Uterus (tissue), 4 donors: ENCODE measurements around the gene KIFC1. TPM values are rescaled to one million over a fixed set of nuclear protein-coding genes. Genes with fewer than 3 reads are reported as not detected.

ENCODE experiments used
- DNase-seq, 2 donors: peaks; one replicate each; pipeline ENCODE4 v3.0.0-alpha.2; 2019 to 2020
- H3K27ac ChIP-seq, 2 donors: fragments of 200-600 bp; sonication (generic); 1 replicate in 1 of 2; 2 replicates in 1 of 2; pipeline ENCODE4 v1.5.1; 2016 to 2018
- H3K27me3 ChIP-seq, 2 donors: fragments of 200-600 bp; sonication (generic); one replicate each; pipeline ENCODE4 v1.5.1; 2018 to 2019; ENCODE audit warnings: control low read depth in 1 of 2
- H3K36me3 ChIP-seq, 2 donors: fragments of 200-600 bp; sonication (generic); one replicate each; pipeline ENCODE4 v1.5.1; 2019; ENCODE audit warnings: control low read depth in 1 of 2
- H3K4me1 ChIP-seq, 2 donors: fragments of 200-600 bp; sonication (generic); one replicate each; pipeline ENCODE4 v1.5.1; 2018 to 2019; ENCODE audit warnings: control low read depth in 1 of 2
- H3K4me3 ChIP-seq, 2 donors: fragments of 200-600 bp; sonication (generic); 1 replicate in 1 of 2; 2 replicates in 1 of 2; pipeline ENCODE4 v1.5.1; 2018 to 2019; ENCODE audit warnings: mild to moderate bottlenecking in 1 of 2
- H3K9me3 ChIP-seq, 2 donors: fragments of 200-600 bp; sonication (generic); one replicate each; pipeline ENCODE4 v1.5.1; 2019; ENCODE audit warnings: control low read depth in 1 of 2
- CTCF ChIP-seq, 4 experiments: fragments of 200-600 bp in 2 of 4; fragments of 450-650 bp in 2 of 4; sonication (generic) in 2 of 4; IDR thresholded peaks; one replicate each; pipeline ENCODE4 v1.5.1; 2016 to 2019; ENCODE audit warnings: antibody characterized with exemption in 4 of 4, mild to moderate bottlenecking in 2 of 4, moderate library complexity in 1 of 4
- POLR2A ChIP-seq, 2 donors: fragments of 450-650 bp; IDR thresholded peaks; one replicate each; pipeline ENCODE4 v1.6.1; 2016; ENCODE audit warnings: antibody characterized with exemption in 2 of 2, mild to moderate bottlenecking in 1 of 2, moderate library complexity in 1 of 2
- intact Hi-C: fragments of 100-400 bp; cut with DNase I; formaldehyde crosslinking; loops from one replicate; pipeline ENCODE4 v1.15.1; 2023; ENCODE audit warnings: low total_unique reads
- total RNA-seq, 4 donors: library from RNA; depleted of rRNA in 3 of 4; stranded (reverse); fragments of >200 nt in 3 of 4; gene quantifications; one replicate each; pipeline versions ENCODE4 v1.1.0 to v1.2.4, GENCODE V29; 2014 to 2023
- donor health status: DM: yes; HTN: yes; CAD: no.

The KIFC1 gene
- total RNA-seq, 4 donors from 2014 or later: 1.8 to 20.0 TPM; not detected in 2

- H3K27me3 ChIP-seq: no peaks in the 10 kb centered on the region
- no peak overlapping the region for H3K4me3 ChIP-seq
- H3K9me3 ChIP-seq: no peaks in the 10 kb centered on the region
- no peak for DNase-seq
- TF ChIP-seq CTCF (IDR thresholded peaks at IDR 0.05): no peak
- TF ChIP-seq POLR2A (IDR thresholded peaks at IDR 0.05): no peak
- H3K27ac ChIP-seq: peak overlapping the region; percentile 87 to 99
- intact Hi-C loops: no loop called here
- no peaks in the 10 kb centered on the region for H3K36me3 ChIP-seq
- peaks cover 12 to 14% of the 10 kb centered on the region in 2 donors for H3K4me1 ChIP-seq
Observed at GRCh38 chr6:33415831-33416230, 24.2 kb downstream of the KIFC1 start.

DNA sequence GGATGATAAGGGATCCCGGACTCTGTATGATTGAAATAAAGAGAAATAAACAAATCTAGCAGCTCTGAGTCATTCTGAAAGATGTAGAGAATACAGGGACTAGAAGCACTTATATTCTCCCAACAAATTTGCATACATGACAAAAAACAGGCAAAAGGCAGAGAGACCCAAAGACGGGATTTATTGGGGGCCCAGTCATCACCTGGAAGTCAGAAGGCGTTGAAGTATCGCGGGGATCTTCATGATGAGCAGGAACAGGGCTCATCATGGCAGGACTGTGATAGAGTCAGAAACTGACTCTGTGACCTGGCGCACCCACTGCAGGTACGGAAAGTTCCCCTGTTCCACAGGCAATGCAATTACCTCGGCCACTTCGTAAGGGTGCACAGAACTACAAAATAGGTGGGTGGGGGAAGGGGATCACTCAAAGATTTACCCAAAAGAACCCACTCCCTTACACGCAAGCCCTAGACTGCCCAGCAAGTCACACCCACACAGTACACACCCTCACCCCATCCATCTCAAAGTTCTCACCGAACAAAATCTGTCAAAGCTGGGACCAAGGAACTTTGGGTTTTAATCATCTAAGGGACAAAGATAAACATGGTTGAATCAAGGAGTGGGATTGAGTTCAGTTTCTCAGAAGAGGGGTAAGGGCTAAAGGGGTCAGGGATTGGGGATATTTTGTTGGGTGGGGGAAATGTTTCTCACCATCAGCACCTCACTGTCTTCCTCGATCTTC is 24.9 kb downstream of the KIFC1 start:
- no peak for TF ChIP-seq CTCF (IDR thresholded peaks at IDR 0.05)
- no peak for TF ChIP-seq POLR2A (IDR thresholded peaks at IDR 0.05)
- no peak for DNase-seq
- Histone ChIP-seq H3K4me3 (peak overlapping the region; percentile 45 to 63), H3K36me3 (no peaks in the 10 kb centered on the region), H3K27me3 (no peaks in the 10 kb centered on the region), H3K4me1 (peaks cover 12 to 14% of the 10 kb centered on the region in 2 donors), H3K27ac (peak overlapping the region; percentile 87 to 99), H3K9me3 (no peaks in the 10 kb centered on the region)
- intact Hi-C loops: no loop called here

GRCh38 chr6:33417128-33417902 is 25.7 kb downstream of the KIFC1 start:
- Histone ChIP-seq H3K4me1 (peaks cover 12 to 14% of the 10 kb centered on the region in 2 donors), H3K9me3 (no peaks in the 10 kb centered on the region), H3K27me3 (no peaks in the 10 kb centered on the region), H3K4me3 (peak overlapping the region; percentile 45 to 63), H3K27ac (peak overlapping the region; percentile 87 to 99), H3K36me3 (no peaks in the 10 kb centered on the region)
- DNase-seq: no peak
- intact Hi-C loops: no loop called here
- TF ChIP-seq POLR2A (IDR thresholded peaks at IDR 0.05): no peak
- TF ChIP-seq CTCF (IDR thresholded peaks at IDR 0.05): no peak

DNA sequence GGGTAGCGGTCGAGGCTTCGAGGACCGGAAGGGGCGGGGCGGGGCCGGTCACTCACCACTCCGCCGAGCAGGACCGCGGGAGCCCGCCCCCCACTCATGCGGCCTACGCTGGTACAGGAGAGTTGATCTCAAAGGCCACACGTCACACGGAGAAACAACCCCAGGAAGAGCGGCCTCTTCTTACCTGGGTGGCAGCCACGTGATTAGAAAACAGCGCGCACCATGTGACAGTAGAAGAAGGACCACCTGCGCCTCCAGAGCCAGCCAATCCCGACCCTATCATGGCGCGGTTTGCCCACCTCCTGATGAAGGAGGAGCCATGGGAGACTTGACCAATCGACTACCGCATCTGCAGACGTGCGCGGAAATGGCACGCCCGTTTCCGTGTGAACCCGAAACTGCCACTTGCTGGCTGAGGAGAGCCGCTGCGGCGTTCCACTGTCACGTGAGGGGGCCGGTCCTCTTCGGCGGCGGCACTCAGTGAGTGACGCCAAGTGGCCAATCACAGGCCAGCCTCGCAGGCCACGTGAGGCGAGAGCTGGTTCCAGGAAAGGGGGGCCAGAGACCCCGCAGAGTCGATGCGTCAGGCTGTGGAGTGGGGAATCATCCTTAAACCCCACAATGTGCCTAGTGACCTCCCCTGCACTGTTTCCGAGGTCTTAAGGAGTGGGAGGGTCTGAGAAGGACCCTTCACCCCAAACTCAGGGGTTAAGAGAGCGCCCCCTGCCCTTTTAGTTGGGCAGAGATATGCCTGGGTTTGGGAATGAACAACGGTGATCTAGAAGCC is 26.5 kb downstream of the KIFC1 start, which contains the start of gene CUTA:
TSS of gene CUTA (minus strand) at position 205 of the 787 bp plus-strand sequence. CDS start at position 98, 107 bp downstream.
- peak; percentile 99 for DNase-seq
- no peaks in the 10 kb centered on the region for H3K9me3 ChIP-seq
- peak within 1 kb of the TSS; percentile 99 for H3K27ac ChIP-seq
- peak; percentile 10 to 62 (median 45) for TF ChIP-seq CTCF (IDR thresholded peaks at IDR 0.05)
- TF ChIP-seq POLR2A (IDR thresholded peaks at IDR 0.05): peak; percentile 88 to 93
- H3K36me3 ChIP-seq: no peaks in the 10 kb centered on the region
- peaks cover 8 to 14% of the 10 kb centered on the region in 2 donors for H3K4me1 ChIP-seq
- peak within 1 kb of the TSS; percentile 48 to 63 for H3K4me3 ChIP-seq
- intact Hi-C loops: no loop called here
- no peaks in the 10 kb centered on the region for H3K27me3 ChIP-seq
